ENCODE measurements around the gene PDE5A.
"Not testable (repeated sequence)": the region's sequence is repeated elsewhere in the genome, so short reads cannot be mapped to it uniquely, and the experiment has no call there.

PDE5A gene

GRCh38 chr4:119517361-119518229 is 111.0 kb downstream of the PDE5A start:
- peak; percentile 84 for DNase-seq

- no peak for DNase-seq
Measured at GRCh38 chr4:119512398-119512797, 116.2 kb downstream of the PDE5A start.

GRCh38 chr4:119510395-119511149 is 118.0 kb downstream of the PDE5A start:
- DNase-seq: peak; percentile 8

- no peak for DNase-seq
Measured at GRCh38 chr4:119508281-119508680, 120.3 kb downstream of the PDE5A start.

- no peak for DNase-seq
Measured at GRCh38 chr4:119506806-119507205, 121.8 kb downstream of the PDE5A start.

GRCh38 chr4:119504616-119505015 is 124.0 kb downstream of the PDE5A start:
- no peak for DNase-seq

- DNase-seq: no peak
Measured at GRCh38 chr4:119501740-119502139, 126.9 kb downstream of the PDE5A start.

GRCh38 chr4:119498527-119498926 is 130.1 kb downstream of the PDE5A start:
- no peak for DNase-seq

- DNase-seq: no peak
Measured at GRCh38 chr4:119493886-119494285, 134.7 kb downstream of the PDE5A start.

GRCh38 chr4:119493419-119493818 is 135.2 kb downstream of the PDE5A start:
- DNase-seq: no peak

- DNase-seq: peak; percentile 6
Measured at GRCh38 chr4:119490335-119490734, 138.3 kb downstream of the PDE5A start.

- no peak for DNase-seq
Measured at GRCh38 chr4:119489305-119489704, 139.3 kb downstream of the PDE5A start.

- DNase-seq: no peak
Measured at GRCh38 chr4:119480331-119480730, 148.3 kb downstream of the PDE5A start.

GRCh38 chr4:119479835-119480234 is 148.8 kb downstream of the PDE5A start:
- no peak for DNase-seq

- no peak for DNase-seq
Measured at GRCh38 chr4:119479180-119479808, 149.3 kb downstream of the PDE5A start.

GRCh38 chr4:119478446-119479179 is 150.0 kb downstream of the PDE5A start:
- no peak for DNase-seq

GRCh38 chr4:119477412-119478053 is 151.1 kb downstream of the PDE5A start:
- DNase-seq: no peak

- no peak for DNase-seq
Measured at GRCh38 chr4:119471259-119471658, 157.3 kb downstream of the PDE5A start.

GRCh38 chr4:119470737-119471063 is 157.9 kb downstream of the PDE5A start:
- DNase-seq: not testable (repeated sequence)

- DNase-seq: peak; percentile 49
Measured at GRCh38 chr4:119470021-119470736, 158.4 kb downstream of the PDE5A start.

GRCh38 chr4:119469039-119469438 is 159.6 kb downstream of the PDE5A start:
- not testable (repeated sequence) for DNase-seq

GRCh38 chr4:119462733-119463132 is 165.9 kb downstream of the PDE5A start:
- not testable (repeated sequence) for DNase-seq

All from EL (cell line).